ENCODE measurements around the gene PPP1R12B.
"Not testable (repeated sequence)": the region's sequence is repeated elsewhere in the genome, so short reads cannot be mapped to it uniquely, and the experiment has no call there.

GRCh38 chr1:202531812-202532616, 183.5 kb downstream of the PPP1R12B start:
- not testable (repeated sequence) for TF ChIP-seq CTCF, EZH2phosphoT487, EZH2 (IDR thresholded peaks at IDR 0.05)

All from neural progenitor cell (in vitro differentiated cells).